Astrocyte of the spinal cord (primary cell): ENCODE measurements around the gene ACP7.

ENCODE experiments used
- DNase-seq: peaks from one replicate; pipeline ENCODE4 v3.0.0; 2011; ENCODE audit warnings: low read depth, low spot score
- H3K4me3 ChIP-seq: 2 replicates; pipeline ENCODE4 v1.5.1; 2011; ENCODE audit warnings: low read depth, mild to moderate bottlenecking, low read length, moderate library complexity
- in situ Hi-C: cut with HindIII; loops from 2 replicates; pipeline ENCODE4 v1.10.0; 2017; ENCODE audit warnings: low sequenced_read_pairs
- TF ChIP-seq, protein P1 (sequence below): IDR thresholded peaks from 2 replicates; pipeline ENCODE4 v1.5.1; 2012; ENCODE audit warnings: low read depth, mild to moderate bottlenecking, low read length, inconsistent platforms

The ACP7 gene

DNA sequence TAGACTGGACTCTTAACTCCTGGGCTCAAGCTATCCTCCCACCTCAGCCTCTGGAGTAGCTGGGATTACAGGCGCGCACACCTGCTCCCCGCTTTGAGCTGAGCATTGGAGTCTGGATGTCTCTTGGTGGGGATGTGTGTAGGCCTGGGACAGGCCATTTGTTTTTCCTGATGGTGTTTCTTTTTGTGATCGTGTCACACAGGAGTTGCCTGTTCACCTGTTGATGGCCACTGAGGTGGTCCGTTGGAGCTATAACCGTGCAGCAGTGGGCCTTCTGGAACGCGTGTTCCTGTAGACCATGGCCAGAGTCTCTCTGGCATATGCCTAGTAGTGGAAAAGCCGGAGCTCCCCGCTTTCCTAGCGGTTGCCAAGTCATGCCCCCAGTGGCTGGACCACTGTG is 44.9 kb downstream of the ACP7 start:
- in situ Hi-C loops, result no loop called here
- no peak overlapping the region for H3K4me3 ChIP-seq
- no peak for DNase-seq
- TF ChIP-seq, protein P1, sequence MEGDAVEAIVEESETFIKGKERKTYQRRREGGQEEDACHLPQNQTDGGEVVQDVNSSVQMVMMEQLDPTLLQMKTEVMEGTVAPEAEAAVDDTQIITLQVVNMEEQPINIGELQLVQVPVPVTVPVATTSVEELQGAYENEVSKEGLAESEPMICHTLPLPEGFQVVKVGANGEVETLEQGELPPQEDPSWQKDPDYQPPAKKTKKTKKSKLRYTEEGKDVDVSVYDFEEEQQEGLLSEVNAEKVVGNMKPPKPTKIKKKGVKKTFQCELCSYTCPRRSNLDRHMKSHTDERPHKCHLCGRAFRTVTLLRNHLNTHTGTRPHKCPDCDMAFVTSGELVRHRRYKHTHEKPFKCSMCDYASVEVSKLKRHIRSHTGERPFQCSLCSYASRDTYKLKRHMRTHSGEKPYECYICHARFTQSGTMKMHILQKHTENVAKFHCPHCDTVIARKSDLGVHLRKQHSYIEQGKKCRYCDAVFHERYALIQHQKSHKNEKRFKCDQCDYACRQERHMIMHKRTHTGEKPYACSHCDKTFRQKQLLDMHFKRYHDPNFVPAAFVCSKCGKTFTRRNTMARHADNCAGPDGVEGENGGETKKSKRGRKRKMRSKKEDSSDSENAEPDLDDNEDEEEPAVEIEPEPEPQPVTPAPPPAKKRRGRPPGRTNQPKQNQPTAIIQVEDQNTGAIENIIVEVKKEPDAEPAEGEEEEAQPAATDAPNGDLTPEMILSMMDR, result no peak

DNA sequence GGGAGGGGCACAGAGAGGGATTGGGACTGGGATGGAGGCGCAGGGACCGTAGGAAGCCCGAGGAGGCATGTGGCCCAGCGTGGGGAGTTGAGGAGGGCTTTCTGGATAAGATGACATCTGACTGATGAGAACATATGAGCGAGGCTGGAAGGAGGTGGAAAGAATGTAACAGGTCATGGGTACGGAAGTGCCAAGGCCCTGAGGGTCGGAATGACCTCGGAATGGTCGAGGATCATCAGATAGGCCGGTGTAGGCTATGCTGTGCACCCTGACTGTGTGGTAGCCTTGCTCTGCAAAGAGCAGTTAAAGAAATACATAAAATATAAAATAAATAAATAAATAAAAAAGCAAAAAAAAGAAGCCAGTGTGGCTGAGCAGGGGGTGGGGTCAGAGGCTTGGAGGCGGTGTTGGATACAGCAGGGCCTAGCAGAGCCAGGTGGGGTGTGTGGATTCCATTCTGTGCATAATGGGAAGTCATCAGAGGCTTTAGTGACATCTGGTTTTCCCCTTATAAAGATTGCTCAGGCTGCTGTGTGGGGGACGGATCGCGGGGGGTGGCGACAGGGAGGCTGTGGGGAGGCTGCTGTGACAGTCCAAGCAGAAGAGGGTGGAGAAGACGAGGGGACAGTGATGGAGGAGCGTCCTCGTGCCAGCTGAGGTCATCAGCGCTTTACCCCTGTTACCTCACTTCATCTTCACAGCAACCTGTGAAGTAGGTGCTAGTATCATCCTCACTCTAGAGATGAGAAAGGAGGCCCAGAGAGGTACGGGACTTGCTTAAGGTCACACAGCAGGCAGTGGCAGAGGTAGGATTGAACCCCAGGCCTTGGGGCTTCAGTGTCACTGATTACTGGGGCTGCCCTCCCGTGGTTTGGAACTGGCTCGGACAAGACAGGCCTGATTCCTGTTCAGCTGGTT is 46.4 kb downstream of the ACP7 start:
- TF ChIP-seq, protein P1, result no peak
- in situ Hi-C loops, result no loop called here
- no peak for DNase-seq
- no peak overlapping the region for H3K4me3 ChIP-seq

DNA sequence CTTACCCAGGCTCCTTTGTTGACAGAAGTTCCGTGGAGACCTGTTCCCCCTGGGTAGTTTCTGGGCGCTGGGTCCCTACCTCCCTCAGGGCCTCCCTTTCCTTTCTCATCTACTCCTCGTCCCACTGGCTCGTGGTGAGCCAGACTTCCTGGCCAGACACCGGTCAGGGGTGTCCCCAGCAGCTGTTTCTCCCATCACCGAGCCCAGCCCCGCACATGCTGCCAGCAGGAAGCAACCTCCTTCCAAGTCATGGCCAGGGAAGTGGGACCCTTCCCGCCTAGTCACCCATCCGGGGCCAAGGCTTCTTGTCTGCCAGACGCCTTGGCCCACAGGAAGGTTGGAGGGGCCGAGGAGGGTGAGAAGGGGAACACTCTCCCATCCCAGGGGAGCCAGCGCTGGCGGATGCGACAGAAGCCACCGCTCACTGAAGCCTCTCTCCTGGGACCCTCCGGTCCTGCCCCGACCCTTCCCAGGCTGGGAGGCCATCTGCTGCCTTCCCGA is 47.1 kb downstream of the ACP7 start:
- TF ChIP-seq, protein P1, result no peak
- in situ Hi-C loops, result no loop called here
- no peak overlapping the region for H3K4me3 ChIP-seq
- no peak for DNase-seq

DNA sequence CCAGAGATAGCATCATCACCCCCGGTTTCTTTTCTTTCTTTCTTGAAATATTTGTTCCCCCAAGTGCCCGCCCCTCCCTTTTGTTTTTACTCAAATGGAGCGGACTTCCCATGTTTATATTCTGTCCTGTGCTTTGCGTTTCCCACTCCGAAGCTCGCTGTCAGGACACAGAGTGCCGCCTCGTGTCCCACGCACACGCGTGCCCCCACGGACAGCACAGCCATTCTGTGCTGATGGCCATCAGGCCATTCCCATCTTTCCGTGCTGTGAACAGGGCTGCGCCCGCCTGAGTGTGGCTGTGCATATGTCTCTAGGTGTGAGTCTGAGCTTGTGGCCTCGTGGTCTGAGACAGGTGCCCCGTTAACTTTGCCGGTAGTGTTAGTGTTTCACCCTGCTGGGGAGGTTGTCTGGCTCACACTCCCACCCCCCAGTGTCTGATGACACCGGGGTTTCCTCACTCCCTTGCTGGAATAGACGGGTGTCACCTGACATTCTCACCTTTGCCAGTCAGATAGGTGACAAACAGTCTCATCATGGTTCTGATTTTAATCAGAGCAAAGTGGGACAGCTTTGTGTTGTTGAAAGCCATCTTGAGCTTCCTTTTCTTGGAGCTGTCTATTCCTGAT is 48.3 kb downstream of the ACP7 start:
- in situ Hi-C loops, result no loop called here

DNA sequence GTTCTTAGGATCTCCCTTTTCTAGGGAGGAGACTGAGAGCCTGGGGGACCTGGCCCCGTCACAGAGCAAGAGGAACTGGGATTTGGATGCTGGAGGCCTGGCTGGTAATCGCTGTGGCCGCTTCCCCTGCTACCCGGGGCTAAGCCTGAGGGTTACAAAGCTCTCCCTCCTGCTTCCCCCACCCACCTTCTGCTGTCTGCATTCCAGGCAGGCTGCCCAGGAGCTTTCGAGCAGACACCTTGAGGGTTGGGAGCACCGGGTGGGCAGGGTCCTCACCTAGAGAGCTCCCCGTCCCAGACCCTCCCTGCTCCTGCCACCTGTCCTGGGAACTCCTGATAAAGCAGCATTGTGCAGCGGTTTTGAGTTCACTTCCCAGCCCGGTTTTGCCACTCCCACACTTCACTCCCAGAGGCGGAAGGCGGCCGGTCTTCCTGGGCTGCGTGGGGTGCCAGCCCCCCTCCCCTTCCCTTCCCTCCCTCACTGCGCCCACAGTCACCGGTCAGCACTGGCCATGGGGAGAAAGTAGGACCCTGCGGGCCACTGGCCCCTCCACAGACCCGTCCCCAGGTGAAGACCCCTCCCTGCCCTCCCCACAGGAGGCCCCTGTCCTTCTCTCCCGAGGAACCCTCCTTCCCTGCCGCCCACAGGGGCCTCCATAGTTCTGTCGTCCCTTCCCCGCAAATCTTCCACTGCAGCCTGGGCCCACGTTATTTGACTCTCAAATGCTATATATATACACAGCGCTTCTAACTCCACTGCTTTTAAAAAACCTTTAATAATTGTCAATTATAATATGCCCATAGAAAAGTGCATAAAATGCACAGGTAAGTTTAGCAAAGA is 49.5 kb downstream of the ACP7 start:
- TF ChIP-seq, protein P1, result no peak
- DNase-seq, result no peak
- in situ Hi-C loops, result no loop called here
- H3K4me3 ChIP-seq, result no peak overlapping the region

More for the DNA sequence above, 48.3 kb downstream of the ACP7 start:
- H3K4me3 ChIP-seq, result no peak overlapping the region
- DNase-seq, result no peak
- TF ChIP-seq, protein P1, result no peak

DNA sequence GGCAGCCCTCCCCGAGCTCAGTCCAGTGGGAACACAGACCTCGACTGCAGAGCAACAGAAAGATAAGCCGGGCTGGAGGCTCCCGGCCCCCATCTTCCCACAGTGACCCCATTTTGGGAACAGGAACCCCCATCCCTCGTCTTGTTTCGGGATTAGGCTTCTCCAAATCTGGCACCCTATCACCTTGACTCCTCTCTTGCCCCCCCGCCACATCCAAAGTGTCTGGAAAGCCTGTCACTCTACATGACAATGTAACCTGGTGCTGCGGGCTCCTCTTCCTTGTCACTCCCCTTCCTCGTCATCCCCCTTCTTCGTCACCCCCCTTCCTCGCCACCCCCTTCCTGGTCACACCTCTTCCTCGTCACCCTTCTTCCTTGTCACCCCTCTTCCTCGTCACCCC is 51.5 kb downstream of the ACP7 start:
- in situ Hi-C loops, result no loop called here
- DNase-seq, result no peak
- TF ChIP-seq, protein P1, result no peak
- no peak overlapping the region for H3K4me3 ChIP-seq
